ENCODE results near the gene IFNLR1. TPM values are rescaled to one million over a fixed set of nuclear protein-coding genes. Genes with fewer than 3 reads are reported as not detected.

IFNLR1 gene
- total RNA-seq, 4 donors from 2014 or later: 10.4 to 16.4 (median 14.4) TPM

GRCh38 chr1:24180676-24181075 is 6.4 kb downstream of the IFNLR1 start:
- no peak for TF ChIP-seq POLR2A (IDR thresholded peaks at IDR 0.05)
- no peak for TF ChIP-seq CTCF (IDR thresholded peaks at IDR 0.05)
- no peak overlapping the region for H3K4me3 ChIP-seq (ENCODE audit: low read depth, poor library complexity, severe bottlenecking)
- DNase-seq (ENCODE audit: low spot score in 2 of 2): no peak
- WGBS, 2 donors: 82 to 91% methylated on average over 6 of the region's 6 CpGs
- intact Hi-C loops (cut with DNase I; ENCODE audit: low total_unique reads): no loop called here

- H3K4me3 ChIP-seq (ENCODE audit: low read depth, poor library complexity, severe bottlenecking): no peak overlapping the region
- intact Hi-C loops (cut with DNase I; ENCODE audit: low total_unique reads): no loop called here
- no peak for DNase-seq (ENCODE audit: low spot score in 2 of 2)
- WGBS, 2 donors: 61 to 79% methylated on average over 10 of the region's 10 CpGs
- TF ChIP-seq POLR2A (IDR thresholded peaks at IDR 0.05) (no peak), CTCF (IDR thresholded peaks at IDR 0.05) (no peak)
Measured at GRCh38 chr1:24179251-24179840, 7.7 kb downstream of the IFNLR1 start.

GRCh38 chr1:24178407-24178806 is 8.7 kb downstream of the IFNLR1 start:
- 88% methylated on average over 3 of the region's 3 CpGs for WGBS, 2 donors
- H3K4me3 ChIP-seq (ENCODE audit: low read depth, poor library complexity, severe bottlenecking): no peak overlapping the region
- DNase-seq (ENCODE audit: low spot score in 2 of 2): no peak
- TF ChIP-seq CTCF (IDR thresholded peaks at IDR 0.05) (no peak), POLR2A (IDR thresholded peaks at IDR 0.05) (no peak)
- intact Hi-C loops (cut with DNase I; ENCODE audit: low total_unique reads): no loop called here

GRCh38 chr1:24177161-24177560 is 9.9 kb downstream of the IFNLR1 start:
- intact Hi-C loops (cut with DNase I; ENCODE audit: low total_unique reads): no loop called here
- TF ChIP-seq CTCF (IDR thresholded peaks at IDR 0.05): no peak
- no peak for TF ChIP-seq POLR2A (IDR thresholded peaks at IDR 0.05)
- no peak overlapping the region for H3K4me3 ChIP-seq (ENCODE audit: low read depth, poor library complexity, severe bottlenecking)
- WGBS, 2 donors: 85 to 89% methylated on average over 10 of the region's 10 CpGs
- DNase-seq (ENCODE audit: low spot score in 2 of 2): no peak

GRCh38 chr1:24175033-24175755 is 11.9 kb downstream of the IFNLR1 start:
- no peak for TF ChIP-seq POLR2A (IDR thresholded peaks at IDR 0.05)
- no peak for TF ChIP-seq CTCF (IDR thresholded peaks at IDR 0.05)
- no peak overlapping the region for H3K4me3 ChIP-seq (ENCODE audit: low read depth, poor library complexity, severe bottlenecking)
- WGBS, 2 donors: 57 to 77% methylated on average over 6 of the region's 6 CpGs
- intact Hi-C loops (cut with DNase I; ENCODE audit: low total_unique reads): no loop called here
- no peak for DNase-seq (ENCODE audit: low spot score in 2 of 2)
